Stimulated activated CD4-positive, alpha-beta T cell treated with anti-CD3 and anti-CD28 coated beads, Interleukin-2, amount 100 ng/mL, for 4 hours (primary cell): ENCODE data around the gene EGLN2.
"Not testable (repeated sequence)": the region's sequence is repeated elsewhere in the genome, so short reads cannot be mapped to it uniquely, and the experiment has no call there.

ENCODE experiments used
- DNase-seq: peaks from one replicate; pipeline ENCODE4 v3.0.0-alpha.2; 2020; ENCODE audit warnings: low read depth

EGLN2 gene

DNA sequence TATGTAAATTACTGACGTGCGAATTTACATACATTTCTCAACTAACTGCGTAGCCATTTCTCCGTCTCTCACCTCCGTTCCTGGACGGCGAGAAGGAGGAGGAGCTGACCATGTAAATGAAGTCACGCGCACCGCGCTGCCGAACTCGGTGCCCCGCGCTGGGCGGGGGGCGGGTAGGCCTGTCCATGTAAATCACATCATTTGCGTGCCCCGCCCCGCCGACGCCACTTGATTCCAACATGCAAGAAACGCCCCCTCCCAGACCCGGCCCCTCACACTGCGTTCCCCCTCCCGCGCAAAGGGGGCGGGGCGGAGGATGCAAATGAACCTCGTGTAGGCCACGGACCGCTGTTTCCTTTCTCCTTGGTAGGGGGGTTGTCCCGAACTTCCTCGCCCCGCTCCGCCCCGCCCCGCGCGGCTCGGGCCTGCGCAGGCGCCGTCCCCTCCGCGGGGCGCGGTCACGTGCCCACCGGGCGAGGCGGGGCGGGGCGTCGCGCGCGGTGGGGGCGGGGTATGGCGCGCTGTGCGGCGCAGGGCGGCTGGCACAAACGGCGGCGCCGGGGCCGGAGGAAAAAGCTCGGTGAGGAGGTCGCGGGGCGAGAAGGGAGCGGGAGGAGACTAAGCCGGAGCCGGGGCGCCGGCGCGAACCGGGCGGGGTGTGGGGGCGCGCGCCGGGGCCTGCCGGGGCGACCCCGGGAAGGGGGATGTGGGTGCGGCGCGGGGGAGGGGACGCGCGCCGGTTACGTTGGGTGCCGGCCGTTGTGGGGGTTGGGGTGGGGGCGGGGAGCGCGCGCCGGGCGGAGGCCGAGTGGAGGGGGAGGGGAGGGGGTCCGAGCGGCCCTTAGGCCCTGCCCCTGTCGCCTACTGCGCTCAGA lies at the start of gene EGLN2:
Gene EGLN2, plus strand, starts transcription at position 509 of the 875 bp plus-strand sequence. CDS start 1,382 bp downstream, outside the sequence.
- DNase-seq, result peak; percentile 100

DNA sequence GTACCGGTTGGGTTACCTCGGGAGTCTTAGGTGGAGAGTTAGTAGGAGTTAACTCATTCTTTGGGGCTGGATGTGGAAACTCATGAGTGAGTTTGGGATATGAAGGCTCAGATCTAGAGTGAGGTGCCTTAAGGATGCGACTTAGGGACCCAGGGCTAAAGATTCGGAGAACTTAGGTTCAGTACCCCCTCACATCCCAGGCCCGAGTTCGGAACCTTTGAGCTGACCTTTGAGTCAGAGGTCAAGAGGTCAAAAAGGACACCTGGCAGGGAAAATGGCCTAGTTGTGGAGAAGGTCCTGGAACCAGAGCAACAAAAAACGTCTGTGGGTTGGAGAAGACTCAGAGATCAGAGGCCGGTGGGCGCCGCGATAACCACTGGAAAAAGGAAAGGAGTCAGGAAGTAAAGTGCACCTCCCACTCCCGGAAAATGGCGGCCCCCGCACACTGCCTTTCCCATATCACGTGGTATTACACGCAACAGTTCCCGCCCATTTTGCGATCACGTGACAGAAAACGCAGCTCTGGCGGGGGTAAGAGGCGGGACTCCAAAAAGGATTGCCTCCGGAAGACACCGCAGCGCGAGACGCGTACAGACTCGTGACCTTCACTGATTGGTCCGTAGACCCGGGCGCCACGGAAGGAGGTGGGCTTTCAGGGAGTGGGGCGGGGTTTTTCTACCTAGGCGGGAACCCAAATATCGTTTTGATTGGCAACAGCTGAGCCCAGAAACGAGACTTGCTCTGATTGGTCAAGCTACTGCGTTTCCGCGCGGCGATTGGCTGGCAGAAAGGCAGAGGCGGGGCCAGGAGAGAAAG lies 48.7 kb upstream of the EGLN2 start, which contains the start of gene ACTMAP:
Gene ACTMAP, minus strand, starts transcription at position 420 of the 816 bp plus-strand sequence. CDS start 674 bp downstream, outside the sequence.
- peak; percentile 99 for DNase-seq

DNA sequence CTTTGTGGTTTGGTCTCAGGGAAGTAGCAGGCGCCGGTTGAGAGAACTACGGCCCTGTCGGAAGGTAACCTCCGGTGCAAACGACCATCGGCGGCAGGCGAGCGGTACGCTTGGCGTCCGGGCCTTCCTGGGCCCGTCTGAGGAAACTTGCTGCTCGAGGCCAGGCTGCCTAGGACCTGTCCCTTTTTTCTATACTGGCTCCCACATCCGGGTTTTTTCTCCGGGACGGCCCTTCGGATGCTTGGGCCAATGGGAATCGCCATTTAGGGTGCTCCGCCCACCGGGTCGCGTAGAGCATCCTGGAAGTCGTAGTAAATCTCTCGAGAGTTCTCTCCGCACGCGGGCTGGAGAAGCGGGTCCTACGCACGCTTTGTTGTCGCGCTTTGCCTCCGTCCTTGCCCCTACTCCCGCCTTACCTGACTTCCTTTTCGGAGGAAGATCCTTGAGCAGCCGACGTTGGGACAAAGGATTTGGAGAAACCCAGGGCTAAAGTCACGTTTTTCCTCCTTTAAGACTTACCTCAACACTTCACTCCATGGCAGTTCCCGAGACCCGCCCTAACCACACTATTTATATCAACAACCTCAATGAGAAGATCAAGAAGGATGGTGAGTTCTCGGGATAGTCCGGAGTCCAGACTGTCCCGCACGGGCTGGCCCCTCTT lies 48.0 kb upstream of the EGLN2 start, which contains the start of gene SNRPA:
Gene SNRPA, plus strand, starts transcription at position 330 of the 664 bp plus-strand sequence. Its CDS starts 206 bp downstream, at position 536.
- peak; percentile 95 for DNase-seq

DNA sequence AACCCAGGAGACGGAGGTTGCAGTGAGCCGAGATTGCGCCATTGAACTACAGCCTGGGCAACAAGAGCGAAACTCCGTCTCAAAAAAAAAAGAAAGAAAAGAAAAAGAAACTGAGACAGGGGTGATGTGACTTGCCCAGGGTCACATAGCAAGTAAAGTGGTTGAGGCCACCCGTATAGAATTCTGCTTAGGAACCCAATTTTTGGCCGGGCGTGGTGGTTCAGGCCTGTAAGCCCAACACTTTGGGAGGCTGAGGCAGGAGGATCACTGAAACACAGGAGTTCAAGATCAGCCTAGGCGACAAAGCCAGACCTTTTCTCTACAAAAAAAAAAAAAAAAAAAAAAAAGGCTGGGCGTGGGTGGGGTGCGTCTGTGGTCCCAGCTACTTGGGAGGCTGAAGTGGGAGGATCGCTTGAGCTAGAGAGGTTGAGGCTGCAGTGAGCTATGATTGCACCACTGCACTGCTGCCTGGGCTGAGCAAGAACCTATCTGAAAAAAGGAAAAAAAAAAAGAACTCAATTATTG lies 46.7 kb upstream of the EGLN2 start:
- no peak for DNase-seq

DNA sequence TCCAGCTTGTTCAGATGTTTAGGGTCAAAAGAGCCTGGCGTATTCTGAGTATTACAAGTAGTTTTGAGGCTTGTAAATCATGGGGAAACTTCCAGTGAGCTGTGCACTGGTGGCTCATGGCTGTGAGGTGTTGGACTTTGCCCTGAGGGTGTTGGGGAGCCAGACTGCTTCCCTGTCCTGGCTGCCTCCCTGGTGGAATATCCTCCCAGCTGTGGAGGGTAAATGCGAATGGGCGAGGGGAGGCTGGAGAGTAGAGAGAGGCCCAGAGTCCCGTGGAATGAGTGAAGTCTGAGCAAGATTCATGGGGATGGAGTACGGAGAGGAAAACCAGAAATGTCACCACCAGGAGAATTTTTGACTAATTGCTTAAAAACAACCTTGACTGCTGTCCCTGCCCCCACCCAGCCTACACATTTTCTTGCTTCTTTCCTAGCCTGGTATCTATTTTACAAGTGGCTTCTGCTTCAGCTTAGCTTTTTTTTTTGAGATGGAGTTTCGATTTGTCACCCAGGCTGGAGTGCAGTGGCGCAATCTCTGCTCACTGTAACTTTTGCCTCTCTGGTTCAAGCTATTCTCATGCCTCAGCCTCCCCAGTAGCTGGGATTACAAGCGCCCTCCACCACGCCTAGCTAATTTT lies 44.3 kb upstream of the EGLN2 start:
- peak; percentile 48 for DNase-seq

DNA sequence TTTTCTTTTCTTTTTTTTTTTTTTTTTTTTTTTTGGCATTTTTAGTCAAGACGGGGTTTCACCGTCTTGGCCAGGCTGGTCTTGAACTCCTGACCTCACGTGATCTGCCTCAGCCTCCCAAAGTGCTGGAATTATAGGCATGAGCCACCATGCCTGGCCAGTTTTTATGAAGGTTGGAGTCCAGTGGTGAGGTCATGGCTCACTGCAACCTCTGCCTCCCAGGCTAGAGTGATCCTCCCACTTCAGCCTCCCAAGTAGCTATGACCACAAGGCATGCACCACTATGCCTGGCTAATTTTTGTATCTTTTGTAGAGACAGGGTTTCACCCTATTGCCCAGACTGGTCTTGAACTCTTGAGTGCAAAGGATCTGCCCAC lies 43.8 kb upstream of the EGLN2 start:
- DNase-seq, result no peak

DNA sequence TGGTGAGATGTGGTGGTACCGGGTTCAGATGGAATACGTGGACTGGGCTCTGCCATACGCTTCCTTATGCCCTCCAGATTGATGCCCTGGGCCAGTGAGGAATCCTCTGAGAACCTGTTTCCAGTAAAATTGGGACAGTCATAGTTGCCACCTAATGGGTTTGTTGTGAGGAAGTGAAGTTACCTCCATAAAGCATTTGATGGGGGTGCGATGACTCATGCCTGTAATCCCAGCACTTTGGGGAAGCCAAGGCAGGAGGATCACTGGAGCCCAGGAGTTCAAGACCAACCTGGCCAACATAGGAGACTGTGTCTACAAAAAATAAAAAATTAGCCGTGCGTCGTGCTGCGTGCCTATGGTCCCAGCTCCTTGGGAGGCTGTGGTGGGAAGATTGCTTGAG lies 43.2 kb upstream of the EGLN2 start:
- DNase-seq, result no peak

DNA sequence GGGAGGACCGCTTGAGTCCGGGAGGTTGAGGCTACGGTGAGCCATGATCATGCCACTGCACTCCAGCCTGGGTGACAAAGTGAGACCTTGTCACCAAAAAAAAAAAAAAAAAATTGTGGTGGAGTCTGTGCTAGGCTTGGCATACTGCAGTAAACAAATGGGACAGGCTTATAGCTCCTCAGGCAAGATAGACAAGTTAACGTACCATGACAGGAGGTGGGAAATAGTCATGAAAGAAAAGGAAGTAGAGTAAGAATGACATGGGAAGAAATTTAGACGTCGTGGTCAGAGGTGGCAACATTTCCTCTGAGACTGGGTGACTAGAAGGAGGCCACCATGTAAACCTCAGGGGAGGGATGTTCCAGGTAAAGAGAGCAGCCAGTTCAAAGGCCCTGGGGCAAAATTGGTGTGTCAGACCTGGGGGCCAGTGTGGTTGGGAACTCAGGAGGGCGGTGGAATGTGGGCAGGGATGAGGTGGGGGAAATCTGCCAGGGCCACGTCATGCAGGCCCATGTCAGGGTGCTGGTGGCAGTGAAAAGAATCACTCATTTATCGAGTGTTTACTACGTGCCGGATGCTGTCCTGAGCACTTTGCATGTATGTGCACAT lies 42.4 kb upstream of the EGLN2 start:
- DNase-seq, result no peak

DNA sequence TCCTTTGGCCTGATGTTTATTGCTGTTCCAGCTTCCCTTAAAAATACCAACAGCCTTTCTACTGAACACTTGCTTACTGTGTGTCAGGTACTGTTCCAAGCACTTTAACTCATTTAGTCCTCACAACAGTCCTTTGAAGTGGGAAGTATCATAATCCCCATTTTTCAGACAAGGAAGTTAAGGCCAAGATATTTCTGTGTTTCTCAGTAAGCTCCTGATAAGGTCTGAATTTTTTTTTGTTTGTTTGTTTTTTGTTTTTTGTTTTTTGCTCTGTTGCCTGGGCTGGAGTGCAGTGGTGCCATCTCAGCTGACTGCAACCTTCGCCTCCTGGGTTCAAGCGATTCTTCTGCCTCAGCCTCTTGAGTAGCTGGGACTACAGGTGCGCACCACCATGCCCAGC lies 40.5 kb upstream of the EGLN2 start:
- DNase-seq, result no peak

DNA sequence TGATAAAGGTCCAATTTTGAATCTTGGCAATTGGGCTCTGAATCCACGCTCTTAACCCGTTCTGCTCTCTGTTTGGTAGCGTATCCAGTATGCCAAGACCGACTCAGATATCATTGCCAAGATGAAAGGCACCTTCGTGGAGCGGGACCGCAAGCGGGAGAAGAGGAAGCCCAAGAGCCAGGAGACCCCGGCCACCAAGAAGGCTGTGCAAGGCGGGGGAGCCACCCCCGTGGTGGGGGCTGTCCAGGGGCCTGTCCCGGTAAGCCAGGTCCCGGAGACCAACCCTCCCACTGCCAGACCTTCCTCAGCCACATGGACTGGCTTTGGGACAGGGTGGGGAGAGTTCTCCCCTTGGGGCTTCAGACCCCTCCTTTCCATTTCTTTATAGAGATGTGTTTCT lies 39.6 kb upstream of the EGLN2 start:
- DNase-seq, result no peak

DNA sequence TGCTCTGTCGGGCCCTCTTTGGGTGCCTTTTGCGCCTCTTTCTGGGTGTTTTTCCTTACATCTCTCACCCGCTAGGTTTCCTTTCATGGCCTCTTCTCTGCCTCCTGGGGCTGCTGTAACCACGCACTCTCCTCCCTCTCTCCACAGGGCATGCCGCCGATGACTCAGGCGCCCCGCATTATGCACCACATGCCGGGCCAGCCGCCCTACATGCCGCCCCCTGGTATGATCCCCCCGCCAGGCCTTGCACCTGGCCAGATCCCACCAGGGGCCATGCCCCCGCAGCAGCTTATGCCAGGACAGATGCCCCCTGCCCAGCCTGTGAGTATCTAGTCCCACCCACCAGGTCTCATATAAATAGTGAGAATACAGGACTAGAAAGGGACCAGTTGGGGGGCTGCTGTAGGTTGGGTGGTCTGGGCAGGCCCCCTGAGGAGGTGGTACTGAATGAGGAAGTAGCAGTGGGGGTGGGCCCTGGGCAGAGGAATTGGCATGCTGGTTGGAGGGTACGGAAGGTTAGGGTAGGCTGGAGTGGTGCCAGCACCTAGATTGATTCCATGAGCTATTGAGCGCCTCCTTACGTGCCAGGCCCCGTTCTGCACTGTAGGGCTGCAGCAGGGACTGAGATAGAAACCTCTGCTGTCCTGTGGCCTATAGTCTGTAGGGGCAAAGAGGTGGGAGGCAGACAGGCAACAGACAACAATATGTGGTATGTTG lies 36.1 kb upstream of the EGLN2 start:
- no peak for DNase-seq

DNA sequence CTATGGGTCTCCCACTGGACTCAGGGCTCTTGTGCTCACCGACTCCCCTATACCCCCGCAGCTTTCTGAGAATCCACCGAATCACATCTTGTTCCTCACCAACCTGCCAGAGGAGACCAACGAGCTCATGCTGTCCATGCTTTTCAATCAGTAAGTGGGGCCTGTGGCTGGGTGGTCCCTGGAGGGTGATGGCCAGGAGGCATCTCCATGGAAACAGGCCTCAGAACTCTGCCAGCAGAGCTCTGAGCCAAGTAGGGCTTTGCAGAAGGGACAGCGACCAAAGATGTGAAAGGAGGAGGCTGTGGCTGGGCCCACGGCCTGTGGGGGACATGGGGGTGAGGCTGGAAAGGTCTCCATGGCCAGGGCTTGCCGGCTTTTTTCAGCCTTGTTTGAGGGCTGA lies 35.5 kb upstream of the EGLN2 start:
- no peak for DNase-seq

DNA sequence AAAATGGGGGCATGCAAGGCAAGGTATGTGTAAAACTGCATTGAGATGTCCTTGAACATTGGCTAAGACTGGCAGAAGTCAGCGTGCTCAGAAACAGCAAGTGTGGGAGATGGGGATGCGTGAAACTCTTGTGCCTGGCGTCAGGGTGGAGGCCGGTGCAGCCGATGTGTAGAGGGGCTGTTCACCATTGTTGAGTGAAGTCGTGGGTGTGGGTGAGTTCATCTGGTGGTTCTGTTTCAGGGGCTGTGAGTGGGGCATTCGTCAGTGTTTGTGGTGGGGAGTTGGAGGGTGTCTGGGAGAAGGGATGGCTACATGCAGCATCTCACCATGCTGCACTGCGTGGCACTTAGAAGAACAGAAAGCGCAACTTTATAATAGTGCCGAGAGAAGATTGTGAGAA lies 35.0 kb upstream of the EGLN2 start:
- DNase-seq, result no peak

DNA sequence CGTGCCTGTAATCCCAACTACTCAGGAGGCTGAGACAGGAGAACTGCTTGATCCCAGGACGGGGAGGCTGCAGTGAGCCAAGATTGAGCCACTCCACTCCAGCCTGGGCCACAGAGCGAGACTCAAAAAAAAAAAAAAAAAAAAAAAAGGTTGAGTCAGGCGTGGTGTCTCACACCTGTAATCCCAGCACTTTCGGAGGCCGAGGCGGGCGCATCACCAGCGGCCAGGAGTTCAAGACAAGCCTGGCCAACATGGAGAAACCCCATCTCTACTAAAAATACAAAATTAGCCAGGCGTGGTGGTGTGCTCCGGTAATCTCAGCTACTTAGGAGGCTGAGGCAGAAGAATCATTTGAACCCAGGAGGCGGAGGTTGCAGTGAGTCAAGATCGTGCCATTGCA lies 32.6 kb upstream of the EGLN2 start:
- DNase-seq, result not testable (repeated sequence)

DNA sequence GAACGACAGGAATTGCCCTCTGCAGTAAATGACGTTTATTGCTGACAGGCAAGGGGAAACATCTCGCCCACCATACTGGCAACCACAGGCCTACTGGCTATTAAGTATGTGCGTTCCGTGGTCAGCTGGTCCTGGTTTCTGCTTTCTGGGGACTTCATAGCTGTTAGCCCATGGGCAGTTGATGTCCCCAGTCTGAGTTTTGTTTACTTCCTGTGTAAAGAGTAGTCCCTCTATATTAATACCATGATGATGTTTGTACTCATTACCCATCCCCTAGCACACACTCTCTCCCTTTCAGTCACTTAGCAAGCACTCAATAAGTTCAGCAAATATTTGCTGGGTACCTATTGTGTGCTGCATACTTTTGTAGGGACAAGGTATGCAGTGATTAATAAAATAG lies 30.1 kb upstream of the EGLN2 start:
- no peak for DNase-seq

DNA sequence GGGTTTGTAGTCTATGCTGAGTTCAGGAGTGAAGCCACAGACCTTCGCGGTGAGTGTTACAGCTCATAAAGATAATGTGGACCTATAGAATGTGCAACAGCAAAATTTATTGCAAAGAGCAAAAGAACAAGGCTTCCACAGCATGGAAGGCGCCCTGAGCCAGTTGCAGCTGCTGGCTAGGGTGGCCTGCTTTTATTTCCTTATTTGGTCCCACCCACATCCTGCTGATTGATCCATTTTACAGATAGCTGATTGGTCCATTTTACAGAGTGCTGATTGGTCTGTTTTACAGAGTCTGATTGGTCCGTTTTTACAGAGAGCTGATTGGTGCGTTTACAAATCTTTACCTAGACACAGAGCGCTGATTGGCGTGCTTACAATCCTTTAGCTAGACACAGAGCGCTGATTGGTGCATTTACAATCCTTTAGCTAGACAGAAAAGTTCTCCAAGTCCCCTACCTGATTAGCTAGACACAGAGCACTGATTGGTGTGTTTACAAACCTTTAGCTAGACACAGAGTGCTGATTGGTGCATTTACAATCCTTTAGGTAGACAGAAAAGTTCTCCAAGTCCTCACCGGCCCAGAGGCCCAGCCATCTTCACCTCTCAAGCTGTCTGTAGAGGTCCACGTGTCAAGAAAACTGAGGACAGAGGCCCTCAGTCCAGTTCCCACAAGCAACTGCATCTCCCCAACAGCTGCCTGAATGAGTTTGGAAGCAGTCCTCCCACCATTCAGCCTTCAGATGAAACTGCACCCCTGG lies 27.7 kb upstream of the EGLN2 start:
- not testable (repeated sequence) for DNase-seq

DNA sequence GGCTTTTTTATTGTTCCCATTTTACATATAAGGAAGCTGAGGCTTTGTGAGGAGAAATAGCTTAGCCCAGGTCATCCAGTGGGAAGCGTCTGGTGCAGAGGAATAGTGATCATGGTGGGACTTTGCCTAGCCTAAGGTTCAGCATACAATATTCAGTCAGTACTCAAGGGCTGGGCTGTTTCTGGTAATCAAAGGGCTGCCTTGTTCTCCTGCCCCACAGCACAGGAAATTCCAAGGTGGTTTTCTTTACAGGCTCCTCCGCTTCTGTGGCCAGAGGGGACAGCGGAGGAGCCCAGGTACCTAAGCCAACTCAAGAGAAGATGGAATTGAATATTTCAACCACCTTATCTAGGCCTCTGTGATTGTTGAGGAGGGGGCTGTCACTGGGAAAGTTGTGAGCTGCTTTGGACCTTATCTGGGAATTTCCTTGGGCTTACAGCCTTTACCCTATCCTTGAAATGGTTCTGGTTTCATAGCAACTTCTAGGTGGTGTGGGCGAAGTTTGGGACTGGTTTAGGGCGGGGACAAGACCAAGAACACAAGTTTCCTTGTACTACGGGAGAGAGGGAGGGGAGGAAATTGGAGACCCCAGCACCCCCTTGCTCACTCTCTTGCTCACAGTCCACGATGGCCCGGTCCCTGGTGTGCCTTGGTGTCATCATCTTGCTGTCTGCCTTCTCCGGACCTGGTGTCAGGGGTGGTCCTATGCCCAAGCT lies 23.9 kb upstream of the EGLN2 start, which contains the start of gene MIA:
Gene MIA, plus strand, starts transcription at position 606 of the 716 bp plus-strand sequence. Its CDS starts 22 bp downstream, at position 628.
- DNase-seq, result no peak

DNA sequence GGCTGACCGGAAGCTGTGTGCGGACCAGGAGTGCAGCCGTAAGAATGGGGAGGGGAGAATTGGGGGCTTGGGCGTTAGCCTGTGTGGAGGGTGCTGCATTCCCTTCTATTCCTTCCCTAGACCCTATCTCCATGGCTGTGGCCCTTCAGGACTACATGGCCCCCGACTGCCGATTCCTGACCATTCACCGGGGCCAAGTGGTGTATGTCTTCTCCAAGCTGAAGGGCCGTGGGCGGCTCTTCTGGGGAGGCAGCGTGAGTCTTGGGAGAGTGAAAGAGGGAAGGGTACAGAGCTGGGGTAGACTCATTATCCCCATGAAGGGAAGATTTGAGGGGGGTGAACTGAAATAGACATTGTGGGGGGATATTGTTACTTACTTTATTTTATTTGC lies 23.4 kb upstream of the EGLN2 start:
- DNase-seq, result no peak

DNA sequence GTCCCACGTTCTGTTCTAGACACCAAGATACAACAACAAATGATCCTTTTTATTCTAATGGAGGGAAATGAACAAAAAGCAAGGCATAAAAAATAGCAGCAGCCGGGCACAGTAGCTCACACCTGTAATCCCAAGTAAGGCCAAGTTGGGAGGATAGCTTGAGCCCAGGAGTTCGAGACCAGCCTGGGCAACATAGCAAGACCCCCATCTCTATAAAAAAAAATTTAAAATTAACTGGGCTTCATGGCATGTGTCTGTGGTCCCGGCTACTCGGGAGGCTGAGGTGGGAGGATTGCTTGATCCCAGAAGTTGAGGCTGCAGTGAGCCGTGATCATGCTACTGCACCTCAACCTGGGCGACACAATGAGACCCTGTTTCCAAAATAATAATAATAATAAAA lies 22.6 kb upstream of the EGLN2 start:
- DNase-seq, result no peak
